Adrenal gland (tissue), 5 donors: ENCODE data around the gene PPIL1.
A peak's percentile ranks its signal among the peaks of the same experiment; 100 is the strongest.

Source experiments
- POLR2A ChIP-seq, 2 donors: fragments of 450-650 bp; IDR thresholded peaks; one replicate each; pipeline ENCODE4 v1.6.1; 2017; ENCODE audit warnings: antibody characterized with exemption in 2 of 2, mild to moderate bottlenecking in 2 of 2, moderate library complexity in 1 of 2
- TF ChIP-seq, protein P1 (sequence below), 6 experiments: fragments of 450-650 bp in 4 of 6; fragments of 200-600 bp in 2 of 6; sonication (generic) in 1 of 6; IDR thresholded peaks; 1 replicate in 5 of 6; 2 replicates in 1 of 6; pipeline versions ENCODE4 v1.5.1 to v1.8.0; 2016 to 2021; ENCODE audit warnings: antibody characterized with exemption in 6 of 6, mild to moderate bottlenecking in 2 of 6, moderate library complexity in 1 of 6
- donor health status: DM: no; HTN: no; CAD: no.

DNA sequence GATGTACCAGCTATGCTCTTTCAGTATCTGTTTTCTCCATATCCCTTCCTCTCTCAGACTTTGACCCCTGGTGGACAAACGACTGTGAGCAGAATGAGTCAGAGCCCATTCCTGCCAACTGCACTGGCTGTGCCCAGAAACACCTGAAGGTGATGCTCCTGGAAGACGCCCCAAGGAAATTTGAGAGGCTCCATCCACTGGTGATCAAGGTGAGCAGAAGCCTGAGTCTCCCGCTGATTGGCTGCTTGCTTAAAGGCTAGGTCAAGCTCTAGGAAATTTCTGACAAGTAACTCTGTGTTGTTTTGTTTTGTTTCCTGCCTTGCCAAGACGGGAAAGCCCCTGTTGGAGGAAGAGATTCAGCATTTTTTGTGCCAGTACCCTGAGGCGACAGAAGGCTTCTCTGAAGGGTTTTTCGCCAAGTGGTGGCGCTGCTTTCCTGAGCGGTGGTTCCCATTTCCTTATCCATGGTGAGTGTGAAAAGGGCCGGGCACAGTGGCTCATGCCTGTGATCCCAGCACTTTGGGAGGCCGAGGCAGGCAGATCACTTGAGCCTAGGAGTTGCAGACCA lies 39.7 kb upstream of the PPIL1 start:
- TF ChIP-seq, protein P1, sequence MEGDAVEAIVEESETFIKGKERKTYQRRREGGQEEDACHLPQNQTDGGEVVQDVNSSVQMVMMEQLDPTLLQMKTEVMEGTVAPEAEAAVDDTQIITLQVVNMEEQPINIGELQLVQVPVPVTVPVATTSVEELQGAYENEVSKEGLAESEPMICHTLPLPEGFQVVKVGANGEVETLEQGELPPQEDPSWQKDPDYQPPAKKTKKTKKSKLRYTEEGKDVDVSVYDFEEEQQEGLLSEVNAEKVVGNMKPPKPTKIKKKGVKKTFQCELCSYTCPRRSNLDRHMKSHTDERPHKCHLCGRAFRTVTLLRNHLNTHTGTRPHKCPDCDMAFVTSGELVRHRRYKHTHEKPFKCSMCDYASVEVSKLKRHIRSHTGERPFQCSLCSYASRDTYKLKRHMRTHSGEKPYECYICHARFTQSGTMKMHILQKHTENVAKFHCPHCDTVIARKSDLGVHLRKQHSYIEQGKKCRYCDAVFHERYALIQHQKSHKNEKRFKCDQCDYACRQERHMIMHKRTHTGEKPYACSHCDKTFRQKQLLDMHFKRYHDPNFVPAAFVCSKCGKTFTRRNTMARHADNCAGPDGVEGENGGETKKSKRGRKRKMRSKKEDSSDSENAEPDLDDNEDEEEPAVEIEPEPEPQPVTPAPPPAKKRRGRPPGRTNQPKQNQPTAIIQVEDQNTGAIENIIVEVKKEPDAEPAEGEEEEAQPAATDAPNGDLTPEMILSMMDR (IDR thresholded peaks at IDR 0.05), result peak; percentile 13 to 51 (median 39)
- no peak for TF ChIP-seq POLR2A (IDR thresholded peaks at IDR 0.05)
